SK-N-SH (cell line): ENCODE data around the gene CACNG4.

Experiments
- CHD2 ChIP-seq: fragments of 150-350 bp; IDR thresholded peaks from 2 replicates; pipeline ENCODE4 v1.6.1; 2018; ENCODE audit warnings: low read length; ENCODE audit not compliant: partially characterized antibody
- CTCF ChIP-seq: fragments of 200-600 bp; sonication (generic); IDR thresholded peaks from 2 replicates; pipeline ENCODE4 v1.6.1; 2017; ENCODE audit warnings: antibody characterized with exemption, mild to moderate bottlenecking, moderate library complexity
- RAD21 ChIP-seq: IDR thresholded peaks from 2 replicates; pipeline ENCODE4 v1.6.1; 2012; ENCODE audit warnings: mild to moderate bottlenecking, low read length
- RFX5 ChIP-seq: IDR thresholded peaks from 2 replicates; pipeline ENCODE4 v1.6.1; 2012; ENCODE audit warnings: mild to moderate bottlenecking, improper control_type of control experiment, low read length
- TF ChIP-seq, protein P1 (sequence below): fragments of 150-350 bp; IDR thresholded peaks from 2 replicates; pipeline ENCODE4 v1.6.1; 2017; ENCODE audit warnings: antibody characterized with exemption, low read length, low read depth, borderline replicate concordance

GRCh38 chr17:67076290-67076689, 111.8 kb downstream of the CACNG4 start:
- TF ChIP-seq CTCF, result no peak
- no peak for TF ChIP-seq RAD21
- TF ChIP-seq, protein P1, sequence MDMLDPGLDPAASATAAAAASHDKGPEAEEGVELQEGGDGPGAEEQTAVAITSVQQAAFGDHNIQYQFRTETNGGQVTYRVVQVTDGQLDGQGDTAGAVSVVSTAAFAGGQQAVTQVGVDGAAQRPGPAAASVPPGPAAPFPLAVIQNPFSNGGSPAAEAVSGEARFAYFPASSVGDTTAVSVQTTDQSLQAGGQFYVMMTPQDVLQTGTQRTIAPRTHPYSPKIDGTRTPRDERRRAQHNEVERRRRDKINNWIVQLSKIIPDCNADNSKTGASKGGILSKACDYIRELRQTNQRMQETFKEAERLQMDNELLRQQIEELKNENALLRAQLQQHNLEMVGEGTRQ, result no peak
- no peak for TF ChIP-seq RFX5
- TF ChIP-seq CHD2, result no peak
